HG03565 (cell line): ENCODE measurements around the gene GDI1.
"Not testable (repeated sequence)": the region's sequence is repeated elsewhere in the genome, so short reads cannot be mapped to it uniquely, and the experiment has no call there.

Source experiments
- ATAC-seq: cut with Tn5 transposase; IDR thresholded peaks from one replicate; pipeline ENCODE4 v1.9.1; 2021; ENCODE audit warnings: mild to moderate bottlenecking, moderate library complexity; ENCODE audit not compliant: unreplicated experiment

GDI1 gene

DNA sequence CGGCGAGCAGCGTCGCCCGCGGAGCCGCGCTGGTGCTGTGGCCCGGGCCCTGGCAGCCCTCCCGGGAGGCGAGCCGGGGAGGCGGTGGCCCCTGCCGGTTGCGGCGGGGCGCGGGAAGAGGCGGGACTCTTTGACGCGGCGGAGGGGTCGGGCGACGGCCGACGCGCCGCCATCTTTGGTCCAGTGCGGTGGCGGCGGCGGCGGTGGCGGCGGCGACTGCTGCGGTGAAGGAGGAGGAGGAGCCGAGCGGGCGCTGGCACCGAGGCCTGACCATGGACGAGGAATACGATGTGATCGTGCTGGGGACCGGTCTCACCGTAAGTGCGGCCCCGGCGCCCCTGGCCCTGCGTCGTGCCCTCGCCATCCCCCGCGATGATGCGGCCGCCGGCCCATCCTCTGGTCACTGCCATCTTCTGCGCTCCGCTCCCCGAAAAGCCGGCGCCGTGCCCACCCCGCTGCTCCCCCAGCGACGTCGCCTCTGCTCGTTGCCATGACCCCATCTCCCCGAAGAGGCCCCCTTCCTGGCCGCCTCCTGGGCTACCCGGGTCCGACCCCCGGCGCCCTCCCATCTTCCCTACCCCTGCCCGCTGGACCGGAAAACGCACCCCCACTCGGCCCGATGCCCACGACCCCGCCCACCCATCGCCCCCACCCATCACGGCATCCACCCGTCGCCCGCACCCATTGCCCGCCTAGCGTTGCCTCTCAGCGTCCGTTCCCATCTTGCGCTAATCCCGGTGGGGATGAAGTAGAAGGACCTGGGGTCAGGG lies at the start of gene GDI1:
Gene GDI1 (plus strand): TSS at position 172 of the 770 bp plus-strand sequence. CDS start 101 bp downstream, at position 273.
- no peak for ATAC-seq

DNA sequence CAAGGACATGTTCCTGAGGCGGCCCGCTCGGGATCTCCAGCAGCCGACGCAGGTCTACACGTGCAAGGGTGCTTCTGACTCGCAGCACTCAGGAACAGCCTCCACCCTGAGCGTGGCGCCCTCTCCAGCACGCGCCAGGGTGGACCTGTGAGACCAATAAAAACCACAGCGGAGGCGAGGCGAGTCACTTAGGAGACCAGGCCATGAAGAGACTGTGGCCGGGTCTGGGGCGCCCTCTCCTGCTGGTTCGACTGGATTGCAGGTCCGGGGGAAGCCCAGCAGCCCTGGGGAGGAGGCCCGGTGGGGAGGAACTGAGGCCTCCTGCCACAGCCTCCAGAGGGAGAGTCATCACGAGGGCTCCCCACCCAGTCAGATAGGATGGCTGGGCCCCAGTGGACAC lies 48.9 kb upstream of the GDI1 start:
- peak; percentile 25 for ATAC-seq

- ATAC-seq: not testable (repeated sequence)
Measured at GRCh38 chrX:154388649-154389048, 48.3 kb upstream of the GDI1 start.

GRCh38 chrX:154389812-154390747 lies 46.9 kb upstream of the GDI1 start:
- peak; percentile 58 for ATAC-seq

GRCh38 chrX:154396363-154396762 lies 40.6 kb upstream of the GDI1 start:
- ATAC-seq: not testable (repeated sequence)

- ATAC-seq: peak; percentile 25
Measured at GRCh38 chrX:154396973-154397887, 39.7 kb upstream of the GDI1 start.

GRCh38 chrX:154397888-154398667 lies 38.9 kb upstream of the GDI1 start, which contains the start of gene RPL10:
RPL10 (plus strand) TSS chrX:154398377; CDS start chrX:154398520, 143 bp downstream.
- ATAC-seq: peak; percentile 75

DNA sequence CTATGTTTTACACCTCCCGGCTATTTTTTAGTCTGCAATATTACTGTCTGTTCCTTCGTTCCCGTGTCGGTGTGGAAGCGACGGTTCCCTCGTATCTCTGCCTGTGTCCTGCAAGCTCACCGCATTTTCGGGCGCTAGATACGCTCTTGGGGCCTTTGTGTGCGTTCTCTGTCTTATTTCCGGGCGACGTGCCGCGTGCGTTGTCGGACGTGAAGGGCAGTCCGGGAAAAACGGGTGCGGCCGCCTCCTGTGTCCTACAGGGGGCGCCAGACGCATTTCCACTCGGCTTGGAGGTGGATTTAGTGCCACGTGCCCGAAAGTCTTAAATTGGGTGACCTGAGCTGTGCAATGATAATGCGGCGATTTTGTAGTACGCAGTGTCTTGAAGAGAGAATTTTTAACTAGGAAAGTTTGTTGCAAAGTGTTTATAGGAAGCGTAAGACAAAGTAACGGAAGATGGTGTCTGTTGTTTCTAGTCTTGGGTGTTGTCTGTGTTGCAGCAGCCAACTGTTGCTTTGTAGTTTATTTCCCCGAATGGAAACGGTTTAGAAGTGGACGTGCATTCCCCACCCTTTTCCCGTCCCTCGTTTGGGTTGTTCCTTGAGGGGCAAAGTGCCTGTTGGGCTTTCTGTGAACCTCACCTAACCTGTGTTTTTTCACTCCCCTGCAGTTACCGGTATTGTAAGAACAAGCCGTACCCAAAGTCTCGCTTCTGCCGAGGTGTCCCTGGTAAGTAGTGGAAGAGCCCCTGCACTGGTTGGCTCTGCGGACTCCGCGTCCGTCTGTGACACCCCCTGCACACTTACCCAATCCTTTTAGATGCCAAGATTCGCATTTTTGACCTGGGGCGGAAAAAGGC lies 38.1 kb upstream of the GDI1 start:
- ATAC-seq: no peak

DNA sequence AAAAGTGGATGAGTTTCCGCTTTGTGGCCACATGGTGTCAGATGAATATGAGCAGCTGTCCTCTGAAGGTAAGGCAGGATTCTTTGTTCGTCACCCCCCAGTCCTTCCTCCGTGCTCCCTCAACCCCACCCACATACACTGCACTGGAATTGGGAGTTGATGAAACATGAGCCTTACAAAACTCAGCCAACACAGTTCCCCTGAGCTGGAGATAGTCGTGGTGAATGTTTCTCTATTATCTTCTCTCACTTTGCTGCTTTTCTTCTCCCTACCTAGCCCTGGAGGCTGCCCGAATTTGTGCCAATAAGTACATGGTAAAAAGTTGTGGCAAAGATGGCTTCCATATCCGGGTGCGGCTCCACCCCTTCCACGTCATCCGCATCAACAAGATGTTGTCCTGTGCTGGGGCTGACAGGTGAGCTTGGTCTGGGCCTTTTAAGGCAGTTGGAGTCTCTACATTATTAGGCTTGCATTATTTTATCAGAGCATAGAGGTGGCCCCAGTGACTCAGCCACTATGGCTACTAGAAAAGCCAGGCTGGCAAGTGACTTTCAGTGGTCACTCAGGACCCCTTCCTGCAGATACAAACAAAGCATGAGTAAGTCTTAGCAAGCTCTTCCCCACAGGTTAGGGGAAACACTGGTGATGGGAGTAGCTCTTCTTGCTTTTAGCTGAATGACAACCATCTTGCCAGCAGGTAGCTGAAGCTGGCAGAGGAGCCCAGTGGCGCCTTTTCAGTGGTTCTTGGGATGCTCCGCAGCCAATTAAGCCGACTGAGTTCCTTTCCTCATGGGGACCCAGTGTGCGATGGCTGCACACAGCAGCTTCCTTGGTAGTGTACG lies 37.2 kb upstream of the GDI1 start:
- no peak for ATAC-seq

GRCh38 chrX:154400369-154400817 lies 36.6 kb upstream of the GDI1 start:
- not testable (repeated sequence) for ATAC-seq

DNA sequence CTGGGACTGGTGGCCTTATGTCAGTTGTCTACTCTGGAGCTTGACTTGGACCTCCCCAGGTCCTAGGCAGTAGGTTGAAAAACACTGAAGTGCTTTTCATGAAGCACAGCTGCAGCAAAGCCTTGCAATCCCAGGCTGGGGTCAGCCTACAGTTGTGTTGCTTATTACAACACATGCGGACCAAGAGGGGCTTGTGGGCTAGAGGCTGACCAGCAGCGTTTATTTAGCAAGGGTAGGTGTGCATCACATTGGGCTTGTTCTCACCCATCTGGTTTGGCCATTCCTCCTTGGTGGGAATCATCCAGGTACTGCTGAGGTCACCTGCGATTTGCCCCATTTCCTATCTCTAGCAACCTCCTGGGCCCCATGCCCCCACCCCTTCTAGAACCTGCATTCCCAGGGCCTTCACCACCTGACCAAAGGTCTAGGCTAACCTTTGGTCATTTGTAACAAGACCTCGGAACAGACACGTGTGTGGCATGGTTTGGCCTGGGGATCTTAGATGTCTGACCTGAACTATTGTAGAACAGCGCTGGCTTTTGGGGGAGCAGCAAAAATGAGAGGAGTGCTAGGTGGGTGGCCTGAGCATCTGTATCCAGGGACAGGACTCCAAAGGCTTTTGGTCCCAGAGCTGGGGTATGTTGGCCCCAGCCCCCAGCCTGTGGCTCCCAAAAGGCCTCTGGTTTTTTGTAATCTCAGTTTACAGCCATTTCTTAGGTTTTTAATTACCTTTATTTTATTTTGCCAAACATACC lies 35.7 kb upstream of the GDI1 start:
- no peak for ATAC-seq

GRCh38 chrX:154401918-154402621 lies 34.9 kb upstream of the GDI1 start:
- no peak for ATAC-seq

DNA sequence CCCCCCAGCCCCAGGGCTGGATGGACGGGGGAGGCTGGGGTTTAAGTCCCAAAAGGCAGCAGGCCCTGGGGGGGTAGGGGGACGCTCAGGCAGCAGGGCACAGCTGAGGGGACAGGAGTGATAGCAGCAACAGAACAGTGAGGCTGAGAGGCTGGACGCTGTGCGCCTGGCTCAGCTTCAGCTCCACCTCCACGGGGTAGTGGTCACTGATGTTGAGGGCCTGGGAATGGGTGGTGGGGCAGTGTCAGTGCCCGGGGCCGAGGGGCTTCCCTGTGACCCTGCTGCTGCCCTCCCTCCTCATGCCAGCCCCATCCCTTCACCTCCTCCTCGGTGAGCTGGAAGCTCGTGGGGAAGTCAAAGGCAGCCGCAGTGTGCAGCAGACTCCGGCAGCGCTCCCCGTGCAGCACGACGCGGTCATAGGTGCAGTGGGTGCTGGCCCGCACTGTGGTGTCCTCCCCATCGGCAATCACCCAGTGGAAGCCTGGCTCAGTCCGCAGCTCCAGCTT lies 34.3 kb upstream of the GDI1 start:
- no peak for ATAC-seq

DNA sequence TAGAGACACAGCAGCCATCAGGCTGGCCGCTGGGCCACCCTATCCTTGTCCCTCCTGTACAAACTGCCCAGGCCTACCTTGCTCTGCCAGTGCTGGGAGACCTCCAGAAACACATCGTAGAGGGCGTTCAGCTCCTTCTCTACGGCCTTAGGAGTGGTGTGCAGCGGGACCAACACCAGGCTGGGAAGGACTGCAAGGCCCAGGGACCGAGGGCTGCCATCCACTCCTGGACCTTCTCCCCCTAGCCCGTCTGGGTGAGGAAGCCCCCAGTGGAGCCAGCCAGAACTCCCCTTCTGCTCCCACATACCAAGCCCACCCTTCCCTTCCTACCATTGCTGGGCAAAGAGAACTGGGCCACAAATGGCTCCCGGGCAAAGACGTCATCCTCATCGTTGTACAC lies 33.8 kb upstream of the GDI1 start:
- no peak for ATAC-seq

DNA sequence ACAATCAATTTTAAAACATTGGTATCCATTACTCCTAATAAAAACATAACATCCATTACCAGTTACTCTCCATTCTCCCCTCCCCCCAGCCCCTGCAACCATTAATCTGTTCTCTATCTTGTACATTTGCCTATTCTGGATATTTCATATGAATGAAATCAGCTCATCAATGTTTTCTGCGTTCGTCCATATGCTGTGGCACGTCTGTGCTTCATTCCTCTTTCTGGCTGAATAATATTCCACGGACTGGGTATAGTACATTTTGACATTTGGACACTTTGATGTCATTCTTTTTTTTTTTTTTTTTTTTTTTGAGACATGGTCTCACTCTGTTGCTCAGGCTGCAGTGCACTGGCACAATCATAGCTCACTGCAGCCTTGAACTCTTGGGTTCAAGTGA lies 33.1 kb upstream of the GDI1 start:
- ATAC-seq: no peak

- no peak for ATAC-seq
Measured at GRCh38 chrX:154404625-154405192, 32.2 kb upstream of the GDI1 start.
